ENCODE data around the gene CIP2A. TPM values are rescaled to one million over a fixed set of nuclear protein-coding genes. Genes with fewer than 3 reads are reported as not detected.
A peak's percentile ranks its signal among the peaks of the same experiment; 100 is the strongest.

CIP2A gene
- total RNA-seq, 1 experiment from 2014 or later = 36.9 TPM

- no peak for DNase-seq
These were observed 23.7 kb downstream of the CIP2A start for GRCh38 chr3:108565506-108565905.

GRCh38 chr3:108564564-108564963 is 24.7 kb downstream of the CIP2A start:
- H3K4me1 Mint-ChIP-seq (ENCODE audit: low read depth, unreplicated experiment) = no peaks in the 10 kb centered on the region
- no peak for DNase-seq
- intact Hi-C loops (cut with micrococcal nuclease; ENCODE audit: unreplicated experiment) = no loop called here
- no peaks in the 10 kb centered on the region for H3K27me3 Mint-ChIP-seq (ENCODE audit: unreplicated experiment)
- CTCF ChIA-PET = interaction anchor here (0.7 kb wide), 1 partner anchor 358 kb away, joined by 3 read pairs; no protein-coding TSS in a partner anchor
- H3K4me3 Mint-ChIP-seq (ENCODE audit: low read depth, unreplicated experiment) = no peak overlapping the region
- no TSS peak for BruUV-seq (replicated peaks)
- H3K36me3 Mint-ChIP-seq (ENCODE audit: insufficient read depth, unreplicated experiment) = peaks cover 12% of the 10 kb centered on the region
- no peak overlapping the region for H3K27ac Mint-ChIP-seq (ENCODE audit: unreplicated experiment)
- TF ChIP-seq CTCF (IDR thresholded peaks at IDR 0.05; ENCODE audit: unreplicated experiment) = no peak
- no peaks in the 10 kb centered on the region for H3K9me3 Mint-ChIP-seq (ENCODE audit: low read depth, unreplicated experiment)

More at GRCh38 chr3:108565506-108565905, 23.7 kb downstream of the CIP2A start:
- Mint-ChIP-seq H3K36me3 (ENCODE audit: insufficient read depth, unreplicated experiment) (peaks cover 12% of the 10 kb centered on the region), H3K27ac (ENCODE audit: unreplicated experiment) (no peak overlapping the region), H3K4me3 (ENCODE audit: low read depth, unreplicated experiment) (no peak overlapping the region), H3K9me3 (ENCODE audit: low read depth, unreplicated experiment) (no peaks in the 10 kb centered on the region), H3K4me1 (ENCODE audit: low read depth, unreplicated experiment) (no peaks in the 10 kb centered on the region), H3K27me3 (ENCODE audit: unreplicated experiment) (no peaks in the 10 kb centered on the region)
- CTCF ChIA-PET = interaction anchor here (1.0 kb wide), 1 partner anchor 9 kb away, joined by 3 read pairs; no protein-coding TSS in a partner anchor
- intact Hi-C loops (cut with micrococcal nuclease; ENCODE audit: unreplicated experiment) = no loop called here
- BruUV-seq (replicated peaks) = no TSS peak
- no peak for TF ChIP-seq CTCF (IDR thresholded peaks at IDR 0.05; ENCODE audit: unreplicated experiment)

GRCh38 chr3:108562565-108562964 is 26.7 kb downstream of the CIP2A start:
- CTCF ChIA-PET = no interaction called here
- DNase-seq = no peak
- H3K36me3 Mint-ChIP-seq (ENCODE audit: insufficient read depth, unreplicated experiment) = peaks cover 9% of the 10 kb centered on the region
- peaks cover 7% of the 10 kb centered on the region for H3K4me1 Mint-ChIP-seq (ENCODE audit: low read depth, unreplicated experiment)
- no peaks in the 10 kb centered on the region for H3K9me3 Mint-ChIP-seq (ENCODE audit: low read depth, unreplicated experiment)
- no peaks in the 10 kb centered on the region for H3K27me3 Mint-ChIP-seq (ENCODE audit: unreplicated experiment)
- no peak overlapping the region for H3K4me3 Mint-ChIP-seq (ENCODE audit: low read depth, unreplicated experiment)
- TF ChIP-seq CTCF (IDR thresholded peaks at IDR 0.05; ENCODE audit: unreplicated experiment) = no peak
- intact Hi-C loops (cut with micrococcal nuclease; ENCODE audit: unreplicated experiment) = no loop called here
- BruUV-seq (replicated peaks) = no TSS peak
- no peak overlapping the region for H3K27ac Mint-ChIP-seq (ENCODE audit: unreplicated experiment)

- H3K36me3 Mint-ChIP-seq (ENCODE audit: insufficient read depth, unreplicated experiment) = peaks cover 17% of the 10 kb centered on the region
These were observed 33.2 kb downstream of the CIP2A start for GRCh38 chr3:108555966-108556581.

More at GRCh38 chr3:108555966-108556581, 33.2 kb downstream of the CIP2A start:
- Mint-ChIP-seq H3K9me3 (ENCODE audit: low read depth, unreplicated experiment) (no peaks in the 10 kb centered on the region), H3K27me3 (ENCODE audit: unreplicated experiment) (no peaks in the 10 kb centered on the region), H3K4me1 (ENCODE audit: low read depth, unreplicated experiment) (peaks cover 31% of the 10 kb centered on the region), H3K27ac (ENCODE audit: unreplicated experiment) (peak overlapping the region; percentile 88), H3K4me3 (ENCODE audit: low read depth, unreplicated experiment) (peak overlapping the region; percentile 59)
- DNase-seq = no peak
- no peak for TF ChIP-seq CTCF (IDR thresholded peaks at IDR 0.05; ENCODE audit: unreplicated experiment)
- TSS peak; percentile 51 for BruUV-seq (replicated peaks)
- CTCF ChIA-PET = interaction anchor here (1.0 kb wide), 1 partner anchor 10 kb away, joined by 3 read pairs; no protein-coding TSS in a partner anchor
- intact Hi-C loops (cut with micrococcal nuclease; ENCODE audit: unreplicated experiment) = no loop called here
